ENCODE results near the gene OR6V1. TPM values are rescaled to one million over a fixed set of nuclear protein-coding genes. Genes with fewer than 3 reads are reported as not detected.
A peak's percentile ranks its signal among the peaks of the same experiment; 100 is the strongest.

OR6V1 gene
- total RNA-seq (2014; rRNA removed; shearing (Covaris generic)) (not detected in 2 replicates), total RNA-seq (2022) (not detected in 2 replicates), Bru-seq, nascent RNA (not detected), BruChase-seq, experiment 1, labeled RNA remaining after a 6-hour chase (not detected), BruChase-seq, experiment 2, labeled RNA remaining after a 2-hour chase (not detected)
- long read RNA-seq: 0 reads

- intact Hi-C loops (cut with micrococcal nuclease; ENCODE audit: unreplicated experiment): no loop called here
- H3K4me1 ChIP-seq (ENCODE audit: insufficient read depth, low read length, poor library complexity, severe bottlenecking): peaks cover 7% of the 10 kb centered on the region
- H3K36me3 ChIP-seq (ENCODE audit: insufficient read depth, low read length): no peaks in the 10 kb centered on the region
- BruUV-seq (replicated peaks): no TSS peak
- H3K79me2 ChIP-seq (ENCODE audit: insufficient read depth, low read depth, low read length): no peaks in the 10 kb centered on the region
- ChIA-PET CTCF (ENCODE audit: unreplicated experiment) (no interaction called here), POLR2A (interaction anchor here (1.3 kb wide), 1 partner anchor 8 kb away, joined by 5 read pairs; no protein-coding TSS in a partner anchor)
- H3K27ac ChIP-seq (ENCODE audit: low read depth, low read length, poor library complexity, severe bottlenecking): no peak within 1 kb of the TSS
- H2AFZ ChIP-seq (ENCODE audit: low read length): no peak within 1 kb of the TSS
- no peaks in the 10 kb centered on the region for H4K20me1 ChIP-seq (ENCODE audit: insufficient read depth, low read length)
- H3K9me3 ChIP-seq (ENCODE audit: low read length): no peaks in the 10 kb centered on the region
- no peaks in the 10 kb centered on the region for H3K9me2 ChIP-seq (ENCODE audit: insufficient read depth, low read length)
- no peak within 1 kb of the TSS for H3K4me2 ChIP-seq (ENCODE audit: low read length)
- TF ChIP-seq EZH2phosphoT487 (IDR thresholded peaks at IDR 0.05; ENCODE audit: borderline replicate concordance, low read depth, low read length) (no peak), CTCF (conservative IDR thresholded peaks at IDR 0.05; ENCODE audit: low read length) (no peak)
- DNase-seq (ENCODE audit: low spot score): no peak
- no peak within 1 kb of the TSS for H3K4me3 ChIP-seq (ENCODE audit: low read depth, low read length, poor library complexity, severe bottlenecking)
These were observed at the start of gene OR6V1 for GRCh38 chr7:143052041-143052440. Gene OR6V1, plus strand, starts transcription at chr7:143052341. Its CDS starts 0 bp downstream, at chr7:143052341.

- no peak overlapping the region for H3K27ac ChIP-seq (ENCODE audit: low read depth, low read length, poor library complexity, severe bottlenecking)
- peaks cover 11% of the 10 kb centered on the region for H3K4me1 ChIP-seq (ENCODE audit: insufficient read depth, low read length, poor library complexity, severe bottlenecking)
- intact Hi-C loops (cut with micrococcal nuclease; ENCODE audit: unreplicated experiment): loop anchor here (1.0 to 2.0 kb wide), 3 partner anchors 122 to 370 kb away; no protein-coding TSS in a partner anchor
- H3K79me2 ChIP-seq (ENCODE audit: insufficient read depth, low read depth, low read length): no peaks in the 10 kb centered on the region
- no peaks in the 10 kb centered on the region for H3K9me3 ChIP-seq (ENCODE audit: low read length)
- no TSS peak for BruUV-seq (replicated peaks)
- H2AFZ ChIP-seq (ENCODE audit: low read length): peak overlapping the region; percentile 77; the same call in 1 of the 2 replicates
- H3K4me2 ChIP-seq (ENCODE audit: low read length): peak overlapping the region; percentile 23; the same call in 1 of the 2 replicates
- POLR2A ChIA-PET: interaction anchor here (0.5 to 0.6 kb wide), 2 partner anchors 20 to 1045 kb away, joined by 3 to 4 read pairs; no protein-coding TSS in a partner anchor
- CTCF ChIA-PET (ENCODE audit: unreplicated experiment): interaction anchor here (0.6 to 1.6 kb wide), 7 partner anchors 14 to 399 kb away, joined by 3 to 6 read pairs (median 4); no protein-coding TSS in a partner anchor
- TF ChIP-seq EZH2phosphoT487 (IDR thresholded peaks at IDR 0.05; ENCODE audit: borderline replicate concordance, low read depth, low read length): no peak
- no peak for TF ChIP-seq CTCF (conservative IDR thresholded peaks at IDR 0.05; ENCODE audit: low read length)
- H4K20me1 ChIP-seq (ENCODE audit: insufficient read depth, low read length): no peaks in the 10 kb centered on the region
- no peak overlapping the region for H3K4me3 ChIP-seq (ENCODE audit: low read depth, low read length, poor library complexity, severe bottlenecking)
- H3K9me2 ChIP-seq (ENCODE audit: insufficient read depth, low read length): no peaks in the 10 kb centered on the region
- no peaks in the 10 kb centered on the region for H3K36me3 ChIP-seq (ENCODE audit: insufficient read depth, low read length)
- DNase-seq (ENCODE audit: low spot score): no peak
These were observed 49.2 kb upstream of the OR6V1 start for GRCh38 chr7:143002898-143003297.
